Hippocampal formation (tissue), 2 donors: Measurements from ENCODE around the gene FAM186B.

Experiments used
- DNase-seq, 2 donors: peaks; one replicate each; lab custom pipeline; 2025; lab: John Stamatoyannopoulos, UW

FAM186B gene

GRCh38 chr12:49609875-49610154 lies 4.4 kb upstream of the FAM186B start:
- DNase-seq = no peak

DNA sequence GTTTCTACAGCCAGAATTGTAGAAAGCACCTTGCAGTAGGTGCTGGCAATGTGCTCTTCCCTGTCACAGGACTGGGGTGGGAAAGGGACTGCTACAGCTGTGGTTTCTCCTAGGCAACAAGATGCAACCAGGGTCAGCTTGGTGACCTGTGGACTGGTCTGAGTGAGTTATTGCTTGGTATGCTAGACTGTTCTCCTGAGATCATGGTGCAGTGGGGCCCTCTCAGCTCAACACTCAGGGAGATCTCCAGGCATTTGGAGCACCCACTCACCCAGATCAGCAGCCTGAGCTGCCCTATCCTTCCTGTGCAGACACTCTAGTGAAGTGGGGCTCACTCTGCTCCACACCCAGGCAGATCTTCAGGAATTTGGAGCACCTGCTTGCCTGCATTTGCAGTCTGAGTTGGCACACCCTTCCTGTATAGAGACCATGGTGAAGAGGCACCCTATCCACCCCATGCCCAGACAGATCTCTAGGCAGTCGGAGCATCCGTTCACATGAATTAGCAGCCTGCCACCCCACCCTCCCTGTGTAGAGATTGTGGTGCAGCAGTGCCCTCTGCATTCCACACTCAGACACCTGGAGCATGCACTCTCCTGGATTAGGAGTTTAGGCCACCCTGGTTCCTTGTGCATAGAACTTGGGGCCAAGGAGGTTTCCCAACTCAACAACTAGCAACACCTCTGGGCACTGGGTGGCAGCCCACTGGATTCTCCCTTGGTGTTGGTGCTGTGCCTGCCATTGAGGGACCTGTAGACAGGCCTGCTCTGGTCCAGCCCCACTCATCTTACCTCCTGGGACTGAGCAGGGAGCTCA lies 3.8 kb upstream of the FAM186B start:
- DNase-seq = no peak

GRCh38 chr12:49604856-49605255 lies 583 bp downstream of the FAM186B start:
- DNase-seq = no peak

GRCh38 chr12:49603721-49604120 lies 1.7 kb downstream of the FAM186B start:
- no peak for DNase-seq

GRCh38 chr12:49599961-49600360 lies 5.5 kb downstream of the FAM186B start:
- DNase-seq = no peak

DNA sequence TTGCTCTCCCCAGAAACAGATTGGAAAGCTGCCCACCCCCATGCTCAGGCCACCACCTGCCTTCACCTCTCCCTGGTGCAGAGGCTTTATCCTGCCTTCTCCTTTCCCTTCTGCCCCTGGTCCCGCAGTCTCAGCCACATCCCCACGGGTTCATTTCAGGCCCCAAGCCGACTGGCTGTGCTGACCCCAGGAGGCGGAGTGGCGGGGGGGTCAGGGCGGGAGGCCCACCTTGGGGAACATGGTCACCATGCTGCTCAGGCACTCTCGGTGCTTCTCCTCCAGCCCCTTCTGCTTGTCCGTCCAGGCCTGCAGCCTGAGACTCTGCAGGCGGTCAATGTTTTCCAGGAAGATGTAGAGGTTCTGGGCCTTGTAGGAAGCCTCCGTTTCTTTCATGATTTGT lies 6.9 kb downstream of the FAM186B start:
- DNase-seq = no peak

DNA sequence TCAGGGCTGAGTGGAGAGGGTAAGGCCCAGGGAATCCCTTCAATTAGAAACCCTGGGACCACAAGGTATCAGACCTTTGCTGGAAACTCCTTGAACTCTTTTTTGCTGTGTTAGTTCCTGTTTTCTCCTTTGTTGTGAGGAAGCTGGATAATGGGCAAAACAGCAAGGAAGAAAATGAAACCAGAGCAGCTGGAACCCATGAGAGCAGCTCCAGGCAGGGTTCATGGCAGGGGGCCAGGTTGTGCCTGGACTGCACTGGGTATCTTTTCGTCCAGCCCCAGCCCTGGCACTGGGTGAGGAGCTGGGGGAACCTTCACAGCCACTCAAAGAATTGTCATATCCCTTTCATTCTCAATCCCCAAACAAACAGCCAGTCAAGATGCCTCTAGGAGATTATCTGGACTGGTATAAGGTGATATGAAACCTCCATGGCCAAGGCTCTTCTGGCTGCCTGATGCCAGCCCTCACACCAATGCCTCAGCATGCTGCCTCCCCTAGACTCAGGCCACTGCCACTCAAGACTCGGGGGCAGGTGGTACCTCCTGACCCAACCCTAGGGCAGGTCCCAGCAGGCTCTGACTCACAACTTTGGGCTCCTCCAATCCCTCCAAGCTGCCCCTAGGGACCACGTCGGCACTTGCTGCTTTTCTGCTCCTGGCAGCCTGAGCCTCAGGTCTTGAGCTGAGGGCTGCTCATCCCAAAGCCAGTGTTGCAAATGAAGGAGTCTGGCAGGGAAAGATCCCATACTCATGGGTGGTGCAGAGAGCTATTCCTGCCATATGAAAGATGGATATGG lies 16.5 kb downstream of the FAM186B start:
- DNase-seq = no peak

DNA sequence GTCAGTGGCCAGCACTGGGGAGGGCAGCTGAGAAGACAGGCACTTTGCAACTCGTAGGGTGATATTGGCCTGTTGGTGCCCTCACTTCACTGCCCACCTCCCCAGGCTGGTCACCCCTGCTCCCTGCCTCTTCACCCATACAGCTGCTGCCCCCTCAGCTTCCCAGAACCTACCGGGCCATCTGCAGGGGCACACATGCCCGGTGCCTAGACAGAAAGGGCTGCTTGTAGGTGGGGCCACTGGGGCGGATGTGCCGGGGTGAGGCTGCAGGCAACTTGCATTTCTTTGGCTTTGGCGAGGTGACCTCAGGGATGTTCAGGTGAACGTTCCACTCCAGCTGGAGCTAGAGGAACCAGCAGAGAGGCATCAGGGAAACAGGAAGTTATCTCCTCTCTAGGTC lies 17.2 kb downstream of the FAM186B start:
- DNase-seq = no peak

DNA sequence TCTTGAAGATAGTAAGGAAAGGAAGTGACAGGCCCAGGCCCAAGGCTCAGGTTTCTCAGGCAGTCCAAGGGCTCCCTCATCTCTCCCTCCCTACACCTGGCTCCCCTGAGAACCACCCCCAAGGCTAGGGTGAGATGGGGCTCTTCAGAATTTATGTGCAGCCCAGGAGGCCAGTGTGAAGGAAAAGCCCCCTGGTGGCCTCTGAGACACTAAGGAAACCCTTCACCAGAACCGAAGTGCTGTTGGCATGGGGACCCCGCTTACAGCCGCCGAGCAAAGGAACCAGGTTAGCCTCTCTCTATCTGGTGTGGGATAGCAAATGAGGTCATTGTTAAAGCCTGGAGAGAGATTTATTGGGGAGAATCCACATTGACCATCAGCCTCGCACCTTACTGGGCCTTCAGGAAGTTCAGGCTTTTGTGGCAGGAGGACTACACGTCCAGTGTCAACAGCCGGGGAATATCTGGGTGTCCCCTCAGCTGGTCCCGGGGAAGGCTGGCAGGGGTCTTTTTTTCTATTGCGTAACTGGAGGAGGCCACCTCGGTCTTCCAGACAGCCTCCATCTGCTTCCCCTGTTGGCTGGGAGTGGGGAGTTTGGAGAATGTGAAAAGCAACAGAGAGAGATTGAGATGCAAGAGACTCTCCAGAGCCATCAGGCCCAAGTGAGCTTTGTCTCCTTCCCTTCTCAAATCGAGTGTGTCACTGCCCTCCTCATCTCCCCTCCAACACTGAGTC lies 18.1 kb downstream of the FAM186B start:
- DNase-seq = no peak

- no peak for DNase-seq
Observed at GRCh38 chr12:49585477-49586459, 19.7 kb downstream of the FAM186B start.

DNA sequence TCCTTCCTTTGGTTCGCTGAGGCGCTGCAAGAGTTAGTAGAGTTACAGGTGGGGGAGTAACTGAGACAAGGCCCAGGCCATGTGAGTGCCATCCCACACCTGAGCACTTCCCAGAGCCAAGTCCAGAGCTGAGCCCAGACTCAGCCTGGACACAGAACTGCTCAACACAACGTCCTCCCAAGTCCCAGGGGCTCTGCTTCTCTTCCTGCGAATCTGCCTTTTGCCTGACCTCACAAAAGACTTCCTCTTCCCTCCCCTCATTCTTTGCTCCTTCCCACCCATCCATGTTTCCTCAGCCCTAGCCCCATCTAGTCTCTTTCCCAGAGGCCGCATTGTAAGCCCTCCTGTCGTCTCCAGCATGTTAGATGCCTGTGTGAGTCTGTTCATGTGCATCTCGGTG lies 20.8 kb downstream of the FAM186B start:
- DNase-seq = no peak

GRCh38 chr12:49583366-49584094 lies 21.9 kb downstream of the FAM186B start:
- DNase-seq = no peak

DNA sequence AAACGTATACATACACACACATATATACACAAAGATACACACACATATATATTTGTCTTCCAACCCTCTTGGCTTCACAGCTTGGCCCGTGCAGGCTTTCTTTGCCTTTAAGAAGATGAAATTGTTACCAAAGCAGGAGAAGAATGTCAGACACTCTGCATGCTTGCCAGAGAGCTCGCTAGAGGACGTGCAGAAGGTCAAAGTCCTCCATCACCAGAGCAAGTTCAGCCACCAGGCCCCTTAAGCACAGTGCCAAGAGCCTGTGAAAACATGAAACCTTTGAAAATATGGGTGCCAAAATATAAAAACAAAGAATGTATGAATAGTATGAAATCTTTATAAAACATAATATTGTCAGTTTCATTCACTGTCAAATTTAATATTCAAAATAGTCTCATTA lies 22.6 kb downstream of the FAM186B start:
- no peak for DNase-seq

DNA sequence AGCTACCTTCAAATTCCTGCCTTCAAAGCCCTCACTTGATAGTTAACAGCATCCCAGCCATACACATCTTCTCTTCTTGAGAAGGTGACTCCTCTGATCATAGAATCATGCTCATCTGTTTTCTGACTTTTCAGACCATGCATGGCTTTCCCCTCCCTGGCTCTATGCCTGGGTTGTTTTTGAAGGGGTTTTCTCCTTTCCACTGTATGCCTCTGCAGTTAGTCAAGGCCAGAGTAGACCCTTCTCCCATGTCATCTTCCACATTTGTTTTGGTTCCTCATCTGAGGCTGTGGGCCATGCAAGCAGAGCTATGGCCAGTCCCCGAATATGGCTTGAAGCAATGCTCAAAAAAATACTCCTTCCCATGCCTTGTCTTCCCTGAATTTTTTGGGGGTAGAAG lies 23.2 kb downstream of the FAM186B start:
- DNase-seq = no peak

GRCh38 chr12:49580572-49581535 lies 24.6 kb downstream of the FAM186B start:
- DNase-seq = peak; percentile 61 to 67

GRCh38 chr12:49578471-49579112 lies 26.8 kb downstream of the FAM186B start:
- no peak for DNase-seq

DNA sequence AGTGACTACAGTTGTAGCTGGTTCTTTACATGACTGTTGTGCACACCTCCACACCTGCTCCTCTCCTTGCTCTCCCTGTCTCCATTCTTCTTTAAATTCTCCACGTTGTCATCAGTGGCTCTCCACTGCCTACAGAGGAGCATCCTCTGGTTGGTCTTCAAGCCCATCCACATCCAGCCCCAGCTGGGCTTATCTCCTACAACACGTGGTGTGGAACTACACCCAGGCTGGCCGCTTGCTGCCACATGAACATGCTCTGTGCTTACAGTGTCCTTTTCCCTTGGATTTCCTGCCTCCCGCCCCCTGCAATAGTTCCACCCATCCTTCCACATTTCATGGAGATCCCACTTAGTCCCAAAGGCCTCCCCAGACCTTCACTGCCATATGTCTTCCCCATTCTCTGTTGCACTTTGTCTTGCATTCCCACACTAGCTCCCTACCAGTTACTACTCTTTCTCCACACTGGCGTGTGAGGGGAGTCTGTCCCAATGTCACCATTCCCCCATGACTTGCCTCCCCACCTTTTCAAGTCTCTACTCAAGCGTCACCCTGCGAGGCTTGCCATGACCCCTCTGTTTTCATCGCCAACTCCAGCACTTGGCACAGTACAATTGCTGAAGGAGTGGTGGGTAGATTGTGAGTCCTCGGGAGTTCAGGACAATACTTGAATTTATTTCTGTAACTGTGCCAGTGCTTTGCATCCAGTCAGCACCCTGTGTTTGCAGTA lies 27.7 kb downstream of the FAM186B start:
- no peak for DNase-seq

DNA sequence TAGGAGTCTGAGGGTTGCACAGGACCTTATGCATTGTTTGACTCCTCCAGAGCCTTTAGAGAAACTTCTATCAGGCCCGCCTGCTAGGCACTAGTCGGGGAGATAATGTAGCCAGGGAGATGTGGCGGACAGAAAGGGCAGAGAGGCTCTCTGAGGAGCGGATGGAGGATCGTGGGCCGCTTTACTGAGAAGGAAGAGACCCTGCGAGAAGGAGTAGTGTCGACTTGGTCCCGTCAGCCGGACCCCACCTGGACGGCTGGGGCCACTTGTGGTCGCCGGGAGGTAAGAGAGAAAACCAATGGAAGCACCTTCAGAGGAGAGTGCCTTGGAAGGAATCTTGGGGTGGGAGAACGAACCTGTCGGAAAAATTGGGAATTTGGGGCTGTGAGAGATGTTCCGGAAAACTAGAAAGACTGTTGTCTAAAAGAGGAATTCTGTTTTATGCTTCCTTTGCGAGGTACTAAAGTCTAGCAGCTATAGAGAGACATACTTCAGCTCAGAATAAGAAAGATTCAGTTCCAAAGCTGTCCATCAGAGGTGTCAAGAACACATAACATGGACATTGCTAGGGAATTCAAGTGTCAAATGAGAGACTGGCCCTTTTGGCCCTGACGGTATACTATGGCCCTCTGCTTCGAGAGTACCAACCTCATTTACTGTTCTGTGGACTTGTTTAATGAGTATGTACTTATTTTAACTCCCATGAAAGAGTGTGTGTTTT lies 36.8 kb downstream of the FAM186B start:
- no peak for DNase-seq
